GM21528 (cell line): ENCODE measurements around the gene CEP104.

Experiments used
- ATAC-seq: cut with Tn5 transposase; IDR thresholded peaks from one replicate; pipeline ENCODE4 v1.9.1; 2021; ENCODE audit warnings: mild to moderate bottlenecking, moderate library complexity; ENCODE audit not compliant: unreplicated experiment, low FRiP score

The CEP104 gene

GRCh38 chr1:3783651-3784474, 73.1 kb downstream of the CEP104 start:
- no peak for ATAC-seq

GRCh38 chr1:3780901-3781300, 76.1 kb downstream of the CEP104 start:
- ATAC-seq: no peak

- no peak for ATAC-seq
Observed at GRCh38 chr1:3779912-3780416, 77.0 kb downstream of the CEP104 start.

- no peak for ATAC-seq
Observed at GRCh38 chr1:3779265-3779911, 77.6 kb downstream of the CEP104 start.

- no peak for ATAC-seq
Observed at GRCh38 chr1:3778590-3779264, 78.3 kb downstream of the CEP104 start.

- ATAC-seq: no peak
Observed at GRCh38 chr1:3777647-3778589, 79.1 kb downstream of the CEP104 start.

- no peak for ATAC-seq
Observed at GRCh38 chr1:3777078-3777547, 79.9 kb downstream of the CEP104 start.

GRCh38 chr1:3776231-3776961, 80.6 kb downstream of the CEP104 start:
- ATAC-seq: no peak

- ATAC-seq: no peak
Observed at GRCh38 chr1:3775490-3776230, 81.4 kb downstream of the CEP104 start.

- no peak for ATAC-seq
Observed at GRCh38 chr1:3774946-3775489, 82.0 kb downstream of the CEP104 start.

GRCh38 chr1:3774276-3774945, 82.6 kb downstream of the CEP104 start:
- ATAC-seq: no peak

- no peak for ATAC-seq
Observed at GRCh38 chr1:3773572-3774275, 83.3 kb downstream of the CEP104 start.

- ATAC-seq: peak; percentile 10
Observed at GRCh38 chr1:3772715-3773571, 84.1 kb downstream of the CEP104 start, which contains the start of gene SMIM1. Gene SMIM1, plus strand, starts transcription at chr1:3772749. Its CDS starts 2,625 bp downstream, at chr1:3775374.

- ATAC-seq: peak; percentile 47
Observed at GRCh38 chr1:3772027-3772714, 84.8 kb downstream of the CEP104 start.
